Lung (tissue), 12 donors: Measurements from ENCODE around the gene HOXD1. TPM values are rescaled to one million over a fixed set of nuclear protein-coding genes. Genes with fewer than 3 reads are reported as not detected.

ENCODE experiments used
- ATAC-seq: fragments of 200-7000 bp; cut with Tn5 transposase; one replicate; pipeline ENCODE4 v1.9.1; 2020; ENCODE audit warnings: moderate number of reproducible peaks; ENCODE audit not compliant: insufficient read depth, low FRiP score
- DNase-seq, 3 donors: peaks; one replicate each; pipeline ENCODE4 v3.0.0-alpha.2; 2013 to 2017
- H3K27ac ChIP-seq, 2 donors: one replicate each; pipeline ENCODE4 v1.5.1; 2013; ENCODE audit warnings: mild to moderate bottlenecking in 2 of 2, moderate library complexity in 2 of 2, control low read depth in 1 of 2, inconsistent platforms in 1 of 2, low read depth in 1 of 2, low read length in 1 of 2
- H3K27me3 ChIP-seq, 3 donors: one replicate each; pipeline ENCODE4 v1.5.1; 2013; ENCODE audit warnings: low read length in 2 of 3; ENCODE audit not compliant: control insufficient read depth in 3 of 3, insufficient read depth in 3 of 3
- H3K36me3 ChIP-seq, 4 donors: one replicate each; pipeline ENCODE4 v1.5.1; 2013; ENCODE audit warnings: low read length in 4 of 4, mild to moderate bottlenecking in 1 of 4, moderate library complexity in 1 of 4; ENCODE audit not compliant: control insufficient read depth in 4 of 4, insufficient read depth in 4 of 4
- H3K4me1 ChIP-seq, 5 donors: one replicate each; pipeline ENCODE4 v1.5.1; 2013; ENCODE audit warnings: low read length in 5 of 5, mild to moderate bottlenecking in 2 of 5, moderate library complexity in 1 of 5; ENCODE audit not compliant: control insufficient read depth in 5 of 5, insufficient read depth in 5 of 5
- H3K4me3 ChIP-seq: one replicate; pipeline ENCODE4 v1.5.1; 2013; ENCODE audit warnings: mild to moderate bottlenecking, control low read depth, moderate library complexity
- H3K9ac ChIP-seq, 2 donors: one replicate each; pipeline ENCODE4 v1.5.1; 2013; ENCODE audit warnings: low read length in 2 of 2, control low read depth in 1 of 2; ENCODE audit not compliant: insufficient read depth in 1 of 2
- H3K9me3 ChIP-seq, 4 donors: one replicate each; pipeline ENCODE4 v1.5.1; 2013; ENCODE audit warnings: low read length in 3 of 4, mild to moderate bottlenecking in 1 of 4, moderate library complexity in 1 of 4; ENCODE audit not compliant: control insufficient read depth in 4 of 4, insufficient read depth in 3 of 4
- WGBS, 2 donors: extraction: QIAGEN DNeasy Blood & Tissue Kit; methylation state at CpG; one replicate each; pipeline ENCODE4 v1.1.7; 2013; 5-methylcytosine and 5-hydroxymethylcytosine counted together
- polyA plus RNA-seq, 2 donors: library from polyadenylated mRNA; stranded (reverse); fragments of 200-250 nt; gene quantifications; one replicate each; pipeline ENCODE4 v1.2.1, GENCODE V29; 2013
- total RNA-seq, 2 donors: library from RNA; depleted of rRNA in 1 of 2; stranded (reverse); fragments of >200 nt in 1 of 2; gene quantifications; one replicate each; pipeline ENCODE4 v1.2.1, GENCODE V29; 2014 to 2021
- TF ChIP-seq, protein P1 (sequence below): IDR thresholded peaks from 2 replicates; pipeline ENCODE4 v1.5.1; 2012; ENCODE audit warnings: mild to moderate bottlenecking; ENCODE audit errors: control extremely low read depth, extremely low read depth
- donor health status: control.
- donor health status: control.
- donor health status: Bipolar disorder and iron deficiency.
- donor health status: healthy.
- donor health status: DM: yes; HTN: yes; CAD: no.

Gene HOXD1
- total and polyA plus RNA-seq, 4 donors = 0.40 to 3.2 (median 1.7) TPM

DNA sequence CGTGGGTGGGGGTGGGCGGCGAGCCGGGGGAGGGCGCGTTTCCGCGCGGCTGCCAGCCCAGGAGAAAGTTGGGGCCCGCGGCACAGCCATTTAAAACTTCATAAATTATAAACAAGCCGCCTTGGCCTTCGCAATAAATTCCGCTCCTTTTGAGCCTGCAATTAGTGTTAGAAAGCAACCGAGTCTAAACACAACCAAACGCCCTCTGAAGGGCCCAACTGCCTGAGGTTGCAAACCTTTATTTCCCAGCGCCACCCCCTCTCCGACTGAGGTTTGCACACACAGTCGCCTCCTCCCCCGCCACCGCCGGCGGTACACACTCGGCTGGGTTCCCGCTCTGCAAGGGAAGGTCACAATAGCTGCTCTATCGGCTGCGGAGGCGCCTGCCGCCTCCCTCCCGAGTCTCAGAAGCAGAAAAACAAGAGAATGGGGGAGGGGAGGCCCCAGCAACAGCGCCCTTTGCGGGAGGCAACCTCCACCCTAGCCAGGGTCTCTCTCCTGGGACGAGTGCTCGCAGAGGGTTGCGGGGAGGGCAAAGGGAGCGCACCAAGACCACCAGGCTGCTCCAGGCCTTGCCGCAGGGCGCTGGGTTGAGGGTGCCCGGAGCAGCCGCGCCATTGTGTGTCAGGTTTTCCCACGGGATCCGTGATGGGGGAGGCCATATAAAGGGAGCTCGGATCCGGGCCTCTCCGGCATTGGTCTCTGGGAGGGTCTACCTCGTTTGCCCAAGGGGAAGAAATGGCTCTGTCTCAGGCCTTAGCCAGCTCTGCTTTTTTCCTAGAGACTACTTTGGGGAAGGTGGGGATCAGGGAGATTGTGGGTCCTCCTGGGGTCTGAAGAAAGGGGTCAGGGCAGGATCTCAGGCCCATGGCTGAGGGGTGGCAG is 13.4 kb upstream of the HOXD1 start:
- Histone ChIP-seq H3K27me3 (peaks cover 34 to 91% (median 90%) of the 10 kb centered on the region in 3 donors), H3K9me3 (peaks cover 0 to 18% (median 0%) of the 10 kb centered on the region in 4 donors), H3K9ac (no peak overlapping the region), H3K4me1 (peaks cover 0 to 20% (median 4%) of the 10 kb centered on the region in 5 donors), H3K36me3 (no peaks in the 10 kb centered on the region), H3K27ac (no peak overlapping the region), H3K4me3 (no peak overlapping the region)
- DNase-seq (peak; percentile 55 to 66 (median 61)), ATAC-seq (no peak)
- whole genome bisulfite sequencing, 2 donors = 16 to 37% methylated on average over 47 of the region's 47 CpGs
- TF ChIP-seq, protein P1, sequence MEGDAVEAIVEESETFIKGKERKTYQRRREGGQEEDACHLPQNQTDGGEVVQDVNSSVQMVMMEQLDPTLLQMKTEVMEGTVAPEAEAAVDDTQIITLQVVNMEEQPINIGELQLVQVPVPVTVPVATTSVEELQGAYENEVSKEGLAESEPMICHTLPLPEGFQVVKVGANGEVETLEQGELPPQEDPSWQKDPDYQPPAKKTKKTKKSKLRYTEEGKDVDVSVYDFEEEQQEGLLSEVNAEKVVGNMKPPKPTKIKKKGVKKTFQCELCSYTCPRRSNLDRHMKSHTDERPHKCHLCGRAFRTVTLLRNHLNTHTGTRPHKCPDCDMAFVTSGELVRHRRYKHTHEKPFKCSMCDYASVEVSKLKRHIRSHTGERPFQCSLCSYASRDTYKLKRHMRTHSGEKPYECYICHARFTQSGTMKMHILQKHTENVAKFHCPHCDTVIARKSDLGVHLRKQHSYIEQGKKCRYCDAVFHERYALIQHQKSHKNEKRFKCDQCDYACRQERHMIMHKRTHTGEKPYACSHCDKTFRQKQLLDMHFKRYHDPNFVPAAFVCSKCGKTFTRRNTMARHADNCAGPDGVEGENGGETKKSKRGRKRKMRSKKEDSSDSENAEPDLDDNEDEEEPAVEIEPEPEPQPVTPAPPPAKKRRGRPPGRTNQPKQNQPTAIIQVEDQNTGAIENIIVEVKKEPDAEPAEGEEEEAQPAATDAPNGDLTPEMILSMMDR = no peak

DNA sequence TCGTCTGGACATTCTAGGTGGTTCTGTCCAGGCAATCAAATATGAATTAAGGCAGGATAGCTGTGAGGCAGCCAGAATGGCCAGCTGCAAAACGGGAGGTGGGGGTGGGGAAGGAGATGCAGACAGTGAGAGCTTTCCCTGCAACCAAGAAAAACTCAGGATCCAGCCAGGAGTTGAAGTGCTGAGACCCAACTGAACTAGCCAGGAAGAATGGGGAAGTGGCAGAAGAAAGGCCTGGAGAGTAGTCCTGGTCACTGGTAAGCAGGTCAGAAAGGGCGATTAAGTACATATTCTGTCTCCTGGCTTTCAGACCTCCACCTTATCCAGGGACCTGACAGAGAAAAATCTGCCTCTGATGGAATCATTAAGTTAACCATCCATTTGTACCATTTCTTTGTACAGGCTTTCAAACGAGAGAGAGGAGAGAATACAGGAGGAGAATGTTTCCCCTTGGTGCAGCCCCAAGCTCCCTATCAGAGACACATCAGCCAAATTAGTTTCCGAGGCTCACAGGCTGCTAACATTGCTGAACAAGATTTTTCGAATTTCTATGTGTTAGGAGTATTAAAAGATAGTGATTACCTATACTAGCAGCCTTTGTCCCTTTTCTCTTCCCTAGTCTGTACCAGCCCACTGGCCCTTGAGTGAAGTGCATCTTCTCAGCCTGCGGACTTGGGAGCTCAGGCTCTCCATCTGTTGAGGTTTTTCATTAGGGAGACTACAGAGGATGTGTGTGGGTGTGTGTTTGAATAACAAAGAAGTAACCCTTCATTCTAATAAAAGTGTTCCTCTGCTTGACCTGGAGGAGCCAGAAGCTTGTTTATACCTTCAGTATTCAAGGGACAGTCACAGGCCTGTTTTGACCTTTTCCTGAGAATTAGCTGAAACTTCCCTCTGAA is 12.5 kb upstream of the HOXD1 start:
- H3K4me3 ChIP-seq = no peak overlapping the region
- no peak overlapping the region for H3K27ac ChIP-seq
- no peaks in the 10 kb centered on the region for H3K36me3 ChIP-seq
- H3K27me3 ChIP-seq = peaks cover 34 to 91% (median 89%) of the 10 kb centered on the region in 3 donors
- ATAC-seq (no peak), DNase-seq (no peak)
- WGBS, 2 donors = 64 to 69% methylated on average over 7 of the region's 7 CpGs
- TF ChIP-seq, protein P1 = no peak
- H3K9ac ChIP-seq = no peak overlapping the region
- peaks cover 0 to 18% (median 0%) of the 10 kb centered on the region in 4 donors for H3K9me3 ChIP-seq
- peaks cover 0 to 20% (median 4%) of the 10 kb centered on the region in 5 donors for H3K4me1 ChIP-seq

DNA sequence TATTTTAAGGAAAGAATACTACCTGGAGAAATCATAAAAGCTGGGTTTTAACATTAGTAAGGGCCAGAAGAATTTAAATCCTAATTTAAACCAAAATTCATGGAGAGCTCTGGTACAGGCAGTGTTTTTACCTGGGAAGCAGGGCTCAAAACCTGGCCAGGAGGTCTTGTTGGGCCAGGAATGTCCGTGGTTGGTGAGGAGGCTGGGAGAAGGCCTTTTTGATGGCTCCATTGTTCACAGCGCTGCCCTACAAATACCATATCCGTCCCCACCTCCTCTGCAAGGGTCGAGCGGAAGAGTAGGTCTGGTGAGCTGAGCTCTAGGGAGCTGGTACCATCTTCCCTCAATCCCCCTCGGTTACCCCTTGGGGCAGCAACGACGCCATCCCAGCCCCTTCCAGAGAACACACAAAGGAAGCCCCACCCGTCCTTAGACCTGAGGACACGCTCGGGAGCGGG is 10.9 kb upstream of the HOXD1 start:
- Histone ChIP-seq H3K36me3 (no peaks in the 10 kb centered on the region), H3K27me3 (peaks cover 25 to 88% (median 85%) of the 10 kb centered on the region in 3 donors), H3K4me3 (no peak overlapping the region), H3K4me1 (peaks cover 0 to 14% (median 4%) of the 10 kb centered on the region in 5 donors), H3K27ac (no peak overlapping the region), H3K9me3 (peaks cover 0 to 9% (median 0%) of the 10 kb centered on the region in 4 donors), H3K9ac (no peak overlapping the region)
- TF ChIP-seq, protein P1 = no peak
- WGBS, 2 donors = 7 to 25% methylated on average over 12 of the region's 12 CpGs
- ATAC-seq = no peak
- peak in 1 of 3 donors; percentile 46 for DNase-seq
